Renal pelvis (tissue), 12 donors: Measurements from ENCODE around the gene SIRPB2. TPM values are rescaled to one million over a fixed set of nuclear protein-coding genes. Genes with fewer than 3 reads are reported as not detected.

Experiments
- DNase-seq: peaks from one replicate; pipeline ENCODE4 v3.0.0-alpha.2; 2013
- long read RNA-seq, 16 experiments: transcript quantifications; one replicate each; lab custom pipeline, GENCODE V29; 2026
- polyA plus RNA-seq, 3 donors: library from polyadenylated mRNA; unstranded; fragments of 120-200 nt; gene quantifications; one replicate each; pipeline ENCODE4 v1.2.1, GENCODE V29; 2013; ENCODE audit not compliant: insufficient read length in 3 of 3

The SIRPB2 gene
- 1 to 10 TPM in 2 of 3 donors, under 1 TPM in 1; 0.80 to 1.1 (median 1.0) TPM for polyA plus RNA-seq
- long read RNA-seq, donor 1, result 0 reads
- long read RNA-seq, donor 2, result 0 reads
- long read RNA-seq, donor 3, result 0 reads
- long read RNA-seq, donor 4, result 0 reads
- long read RNA-seq, donor 5, result 0 reads
- long read RNA-seq, donor 6, result 0 reads
- long read RNA-seq, donor 7, result 0 reads
- long read RNA-seq, donor 8, result 0 reads
- long read RNA-seq, donor 9, result 0 reads
- long read RNA-seq, donor 10, result 0 reads
- long read RNA-seq, donor 11, result 0 reads
- long read RNA-seq, donor 12, result 0 reads
- long read RNA-seq, donor 13, partial matches to known transcripts, result 0 of 1 reads
- long read RNA-seq, donor 13, other reads (novel, unspliced or antisense), result 0 of 1 reads
- long read RNA-seq, donor 14, result 0 reads
- long read RNA-seq, donor 15, result 0 reads
- long read RNA-seq, donor 16, result 0 reads

- DNase-seq, result no peak
These were observed at the start of gene SIRPB2 for GRCh38 chr20:1491281-1491840. Gene SIRPB2, minus strand, starts transcription at chr20:1491420. Its CDS starts 61 bp downstream, at chr20:1491359.

- DNase-seq, result no peak
These were observed 48.7 kb upstream of the SIRPB2 start for GRCh38 chr20:1539816-1540419.

GRCh38 chr20:1538655-1539054 lies 47.4 kb upstream of the SIRPB2 start:
- DNase-seq, result no peak

- DNase-seq, result no peak
These were observed 46.5 kb upstream of the SIRPB2 start for GRCh38 chr20:1537731-1538058.

GRCh38 chr20:1536893-1537730 lies 45.9 kb upstream of the SIRPB2 start:
- DNase-seq, result no peak

GRCh38 chr20:1535420-1536175 lies 44.4 kb upstream of the SIRPB2 start:
- DNase-seq, result no peak

- DNase-seq, result no peak
These were observed 43.3 kb upstream of the SIRPB2 start for GRCh38 chr20:1534526-1534925.

- DNase-seq, result no peak
These were observed 41.8 kb upstream of the SIRPB2 start for GRCh38 chr20:1533059-1533458.

- no peak for DNase-seq
These were observed 37.6 kb upstream of the SIRPB2 start for GRCh38 chr20:1528811-1529210.

GRCh38 chr20:1527923-1528322 lies 36.7 kb upstream of the SIRPB2 start:
- no peak for DNase-seq

GRCh38 chr20:1526896-1527295 lies 35.7 kb upstream of the SIRPB2 start:
- DNase-seq, result no peak

- DNase-seq, result no peak
These were observed 35.1 kb upstream of the SIRPB2 start for GRCh38 chr20:1526310-1526709.

GRCh38 chr20:1524004-1524403 lies 32.8 kb upstream of the SIRPB2 start:
- no peak for DNase-seq

GRCh38 chr20:1517010-1517409 lies 25.8 kb upstream of the SIRPB2 start:
- no peak for DNase-seq

GRCh38 chr20:1513801-1514200 lies 22.6 kb upstream of the SIRPB2 start:
- DNase-seq, result no peak

- no peak for DNase-seq
These were observed 18.0 kb upstream of the SIRPB2 start for GRCh38 chr20:1509237-1509636.

- no peak for DNase-seq
These were observed 17.4 kb upstream of the SIRPB2 start for GRCh38 chr20:1508574-1508973.

- no peak for DNase-seq
These were observed 16.1 kb upstream of the SIRPB2 start for GRCh38 chr20:1507276-1507675.

- no peak for DNase-seq
These were observed 14.7 kb upstream of the SIRPB2 start for GRCh38 chr20:1505871-1506270.

- DNase-seq, result no peak
These were observed 14.1 kb upstream of the SIRPB2 start for GRCh38 chr20:1505361-1505760.

GRCh38 chr20:1503564-1504227 lies 12.5 kb upstream of the SIRPB2 start:
- DNase-seq, result peak; percentile 62
